Astrocyte (in vitro differentiated cells and primary cell): ENCODE data around the gene COL18A1. TPM values are rescaled to one million over a fixed set of nuclear protein-coding genes. Genes with fewer than 3 reads are reported as not detected.

ENCODE experiments used
- DNase-seq: peaks from one replicate; pipeline ENCODE4 v3.0.0-alpha.2; 2010; ENCODE audit warnings: low read depth
- FAIRE-seq: peaks from 2 replicates; lab custom pipeline; 2011; peaks lifted over from hg19 to GRCh38; lab: Jason Lieb, UNC
- H2AFZ ChIP-seq: 2 replicates; pipeline ENCODE4 v1.6.0; 2012; ENCODE audit warnings: low read depth, low read length, inconsistent platforms
- H3K27ac ChIP-seq: 2 replicates; pipeline ENCODE4 v1.5.1; 2011; ENCODE audit warnings: low read depth, low read length, inconsistent platforms
- H3K27me3 ChIP-seq: 2 replicates; pipeline ENCODE4 v1.6.0; 2011; ENCODE audit warnings: low read length, inconsistent platforms; ENCODE audit not compliant: insufficient read depth
- H3K36me3 ChIP-seq: 2 replicates; pipeline ENCODE4 v1.5.1; 2011; ENCODE audit warnings: low read length, inconsistent platforms; ENCODE audit not compliant: insufficient read depth
- H3K4me1 ChIP-seq: 2 replicates; pipeline ENCODE4 v1.5.1; 2011; ENCODE audit warnings: low read length, inconsistent platforms; ENCODE audit not compliant: insufficient read depth
- H3K4me2 ChIP-seq: 2 replicates; pipeline ENCODE4 v1.6.0; 2012; ENCODE audit warnings: low read length, inconsistent platforms
- H3K4me3 ChIP-seq: 2 replicates; pipeline ENCODE4 v1.5.1; 2011; ENCODE audit warnings: low read depth, mild to moderate bottlenecking, low read length, inconsistent platforms; ENCODE audit not compliant: insufficient read depth
- H3K79me2 ChIP-seq: 2 replicates; pipeline ENCODE4 v1.6.0; 2012; ENCODE audit warnings: mild to moderate bottlenecking, low read length, inconsistent platforms; ENCODE audit not compliant: insufficient read depth
- H3K9ac ChIP-seq: 2 replicates; pipeline ENCODE4 v1.6.0; 2012; ENCODE audit warnings: mild to moderate bottlenecking, low read length, inconsistent platforms
- H3K9me3 ChIP-seq: 2 replicates; pipeline ENCODE4 v1.5.1; 2012; ENCODE audit warnings: low read depth, mild to moderate bottlenecking, low read length, inconsistent platforms; ENCODE audit not compliant: insufficient read depth
- H4K20me1 ChIP-seq: 2 replicates; pipeline ENCODE4 v1.6.0; 2012; ENCODE audit warnings: low read length, inconsistent platforms; ENCODE audit not compliant: insufficient read depth
- H3K27ac Mint-ChIP-seq: one replicate; pipeline ENCODE4 v1.8.0; 2021; ENCODE audit warnings: mild to moderate bottlenecking, mixed read lengths; ENCODE audit not compliant: unreplicated experiment
- H3K27me3 Mint-ChIP-seq: one replicate; pipeline ENCODE4 v1.8.0; 2021; ENCODE audit warnings: low read depth, mixed read lengths; ENCODE audit not compliant: unreplicated experiment
- H3K36me3 Mint-ChIP-seq: one replicate; pipeline ENCODE4 v1.8.0; 2021; ENCODE audit warnings: low read depth, mixed read lengths; ENCODE audit not compliant: unreplicated experiment
- H3K4me1 Mint-ChIP-seq: one replicate; pipeline ENCODE4 v1.8.0; 2021; ENCODE audit warnings: low read depth, mixed read lengths; ENCODE audit not compliant: unreplicated experiment
- H3K4me3 Mint-ChIP-seq: one replicate; pipeline ENCODE4 v1.8.0; 2021; ENCODE audit warnings: mild to moderate bottlenecking, moderate library complexity, mixed read lengths; ENCODE audit not compliant: unreplicated experiment
- H3K9me3 Mint-ChIP-seq: one replicate; pipeline ENCODE4 v1.8.0; 2021; ENCODE audit warnings: mild to moderate bottlenecking, mixed read lengths; ENCODE audit not compliant: unreplicated experiment
- EZH2 ChIP-seq: IDR thresholded peaks from 2 replicates; pipeline ENCODE4 v1.6.1; 2012; ENCODE audit warnings: mild to moderate bottlenecking, low read length, inconsistent platforms; ENCODE audit not compliant: insufficient read depth
- total RNA-seq: library from RNA; stranded (reverse); gene quantifications from 2 replicates; pipeline ENCODE4 v1.2.1, GENCODE V29; 2021
- TF ChIP-seq, protein P1 (sequence below): IDR thresholded peaks from 2 replicates; pipeline ENCODE4 v1.5.1; 2011; ENCODE audit warnings: low read depth, mild to moderate bottlenecking, inconsistent platforms, low read length, moderate library complexity; ENCODE audit not compliant: insufficient read depth

Gene COL18A1
- total RNA-seq, 1 donor from 2014 or later: 616 TPM

DNA sequence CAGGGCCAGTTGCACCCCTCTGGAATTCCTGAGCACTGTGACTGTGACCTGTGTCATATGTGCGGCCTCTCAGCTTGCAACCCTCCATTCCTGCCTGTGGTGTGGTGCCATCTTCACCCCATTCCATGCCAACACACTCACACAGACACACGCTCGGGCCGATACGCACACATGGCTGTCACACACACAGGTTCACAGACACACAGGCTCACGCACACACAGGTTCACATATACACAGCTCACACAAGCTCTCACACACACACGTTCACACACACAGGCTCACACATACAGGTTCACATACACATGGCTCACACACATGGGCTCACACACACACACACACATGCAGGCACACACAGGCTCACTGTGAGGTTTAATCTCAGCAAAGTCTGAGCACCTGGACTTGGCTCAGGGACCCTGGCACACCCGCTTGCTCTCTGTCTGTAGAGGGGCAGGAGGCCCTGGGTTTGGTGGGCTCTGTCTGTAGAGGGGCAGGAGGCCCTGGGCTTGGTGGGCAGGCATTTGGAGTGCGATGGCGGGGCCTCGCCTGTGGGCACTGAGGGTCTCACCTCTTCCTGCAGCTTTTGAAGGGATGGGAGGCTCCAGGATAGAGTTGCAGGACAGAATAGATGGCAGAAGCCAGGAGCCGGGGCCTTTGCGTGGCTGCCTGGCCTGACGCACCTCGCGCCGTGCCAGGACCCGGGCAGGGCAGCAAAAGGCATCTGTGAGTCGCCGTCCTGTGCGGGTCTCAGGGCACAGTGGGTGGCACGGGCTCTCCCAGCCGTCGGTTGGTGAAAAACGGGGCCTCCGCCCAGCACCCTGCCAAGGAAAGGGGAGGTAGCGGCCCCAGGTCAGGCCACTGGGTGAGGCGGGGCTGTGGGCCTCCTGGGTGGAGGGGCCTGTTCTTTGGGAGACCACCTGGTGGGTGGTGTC, 17.1 kb downstream of the COL18A1 start:
- H3K27ac ChIP-seq: no peak overlapping the region
- Mint-ChIP-seq H3K27ac (peak overlapping the region; percentile 27), H3K9me3 (no peaks in the 10 kb centered on the region), H3K27me3 (no peaks in the 10 kb centered on the region), H3K4me1 (peaks cover 23% of the 10 kb centered on the region), H3K4me3 (peak overlapping the region; percentile 55), H3K36me3 (peaks cover 5% of the 10 kb centered on the region)
- no peak overlapping the region for H3K4me2 ChIP-seq
- no peak overlapping the region for H3K4me3 ChIP-seq
- TF ChIP-seq, protein P1, sequence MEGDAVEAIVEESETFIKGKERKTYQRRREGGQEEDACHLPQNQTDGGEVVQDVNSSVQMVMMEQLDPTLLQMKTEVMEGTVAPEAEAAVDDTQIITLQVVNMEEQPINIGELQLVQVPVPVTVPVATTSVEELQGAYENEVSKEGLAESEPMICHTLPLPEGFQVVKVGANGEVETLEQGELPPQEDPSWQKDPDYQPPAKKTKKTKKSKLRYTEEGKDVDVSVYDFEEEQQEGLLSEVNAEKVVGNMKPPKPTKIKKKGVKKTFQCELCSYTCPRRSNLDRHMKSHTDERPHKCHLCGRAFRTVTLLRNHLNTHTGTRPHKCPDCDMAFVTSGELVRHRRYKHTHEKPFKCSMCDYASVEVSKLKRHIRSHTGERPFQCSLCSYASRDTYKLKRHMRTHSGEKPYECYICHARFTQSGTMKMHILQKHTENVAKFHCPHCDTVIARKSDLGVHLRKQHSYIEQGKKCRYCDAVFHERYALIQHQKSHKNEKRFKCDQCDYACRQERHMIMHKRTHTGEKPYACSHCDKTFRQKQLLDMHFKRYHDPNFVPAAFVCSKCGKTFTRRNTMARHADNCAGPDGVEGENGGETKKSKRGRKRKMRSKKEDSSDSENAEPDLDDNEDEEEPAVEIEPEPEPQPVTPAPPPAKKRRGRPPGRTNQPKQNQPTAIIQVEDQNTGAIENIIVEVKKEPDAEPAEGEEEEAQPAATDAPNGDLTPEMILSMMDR: no peak
- no peak for TF ChIP-seq EZH2
- peaks cover 16% of the 10 kb centered on the region for H3K4me1 ChIP-seq
- no peak for DNase-seq
- H3K36me3 ChIP-seq: no peaks in the 10 kb centered on the region
- H4K20me1 ChIP-seq: peaks cover 74% of the 10 kb centered on the region
- H3K9me3 ChIP-seq: no peaks in the 10 kb centered on the region
- no peak for FAIRE-seq
- peaks cover 89% of the 10 kb centered on the region for H3K79me2 ChIP-seq
- no peak overlapping the region for H2AFZ ChIP-seq
- no peaks in the 10 kb centered on the region for H3K27me3 ChIP-seq
- no peak overlapping the region for H3K9ac ChIP-seq

DNA sequence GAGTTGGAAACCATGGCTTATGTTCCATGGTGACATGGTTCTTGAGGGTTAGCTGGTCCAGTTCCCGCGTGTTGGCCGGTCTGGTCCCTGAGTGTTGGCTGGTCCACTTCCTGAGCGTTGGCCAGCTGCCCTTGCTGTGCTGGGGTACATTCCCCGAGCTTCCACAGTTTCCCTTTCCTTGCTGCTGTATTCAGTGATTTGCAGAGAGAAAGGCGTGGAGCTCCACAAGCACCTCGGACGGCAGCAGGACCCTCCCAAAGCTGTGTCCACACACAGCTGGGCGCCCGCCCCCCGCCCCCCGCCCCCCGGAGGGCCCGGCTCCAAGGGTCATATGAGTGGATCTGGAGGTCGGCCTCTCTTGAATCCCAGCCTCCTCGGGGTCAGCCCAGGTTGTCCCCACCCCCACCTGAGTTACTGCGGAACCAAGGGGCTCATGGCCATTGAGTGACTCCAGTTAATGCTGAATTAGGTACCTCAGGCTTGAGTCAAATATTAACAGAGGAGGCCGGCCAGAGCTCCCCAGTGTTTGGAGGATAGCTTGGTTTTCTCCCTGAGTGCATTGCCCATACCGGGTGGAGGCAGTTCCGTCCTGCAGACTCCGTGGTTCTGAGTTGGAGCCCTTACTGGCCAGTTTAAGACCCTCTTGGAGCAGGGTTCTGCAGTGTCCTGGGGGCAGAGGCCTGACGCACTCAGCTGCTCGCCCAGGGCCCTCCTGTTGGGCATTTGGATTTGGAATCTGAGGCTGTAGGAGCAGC, 18.4 kb downstream of the COL18A1 start:
- H3K27me3 ChIP-seq: no peaks in the 10 kb centered on the region
- H3K4me3 ChIP-seq: no peak overlapping the region
- H3K27ac Mint-ChIP-seq: no peak overlapping the region
- FAIRE-seq: no peak
- peaks cover under 1% of the 10 kb centered on the region for H3K9me3 ChIP-seq
- no peaks in the 10 kb centered on the region for H3K27me3 Mint-ChIP-seq
- H3K9me3 Mint-ChIP-seq: no peaks in the 10 kb centered on the region
- no peak for DNase-seq
- no peak overlapping the region for H3K4me2 ChIP-seq
- H3K36me3 Mint-ChIP-seq: peaks cover 8% of the 10 kb centered on the region
- H3K36me3 ChIP-seq: no peaks in the 10 kb centered on the region
- peaks cover 24% of the 10 kb centered on the region for H3K4me1 ChIP-seq
- H3K79me2 ChIP-seq: peaks cover 84% of the 10 kb centered on the region
- no peak overlapping the region for H2AFZ ChIP-seq
- TF ChIP-seq EZH2: no peak
- TF ChIP-seq, protein P1: no peak
- no peak overlapping the region for H3K9ac ChIP-seq
- H3K27ac ChIP-seq: no peak overlapping the region
- no peak overlapping the region for H3K4me3 Mint-ChIP-seq
- peaks cover 34% of the 10 kb centered on the region for H3K4me1 Mint-ChIP-seq
- peaks cover 61% of the 10 kb centered on the region for H4K20me1 ChIP-seq
